OCI-LY7 (cell line): Measurements from ENCODE around the gene PTX4.

ENCODE experiments used
- EZH2phosphoT487 ChIP-seq: fragments of 200-600 bp; sonication (generic); IDR thresholded peaks from 2 replicates; pipeline ENCODE4 v1.6.1; 2018; ENCODE audit warnings: low read depth, borderline replicate concordance, mild to moderate bottlenecking, mixed run types, antibody characterized with exemption, low read length, moderate library complexity, mixed read lengths
- TF ChIP-seq, protein P1 (sequence below): fragments of 200-600 bp; sonication (generic); conservative IDR thresholded peaks from 2 replicates; pipeline ENCODE4 v1.5.1; 2014; ENCODE audit warnings: mild to moderate bottlenecking, antibody characterized with exemption, low read length, moderate library complexity, mixed read lengths

- TF ChIP-seq, protein P1, sequence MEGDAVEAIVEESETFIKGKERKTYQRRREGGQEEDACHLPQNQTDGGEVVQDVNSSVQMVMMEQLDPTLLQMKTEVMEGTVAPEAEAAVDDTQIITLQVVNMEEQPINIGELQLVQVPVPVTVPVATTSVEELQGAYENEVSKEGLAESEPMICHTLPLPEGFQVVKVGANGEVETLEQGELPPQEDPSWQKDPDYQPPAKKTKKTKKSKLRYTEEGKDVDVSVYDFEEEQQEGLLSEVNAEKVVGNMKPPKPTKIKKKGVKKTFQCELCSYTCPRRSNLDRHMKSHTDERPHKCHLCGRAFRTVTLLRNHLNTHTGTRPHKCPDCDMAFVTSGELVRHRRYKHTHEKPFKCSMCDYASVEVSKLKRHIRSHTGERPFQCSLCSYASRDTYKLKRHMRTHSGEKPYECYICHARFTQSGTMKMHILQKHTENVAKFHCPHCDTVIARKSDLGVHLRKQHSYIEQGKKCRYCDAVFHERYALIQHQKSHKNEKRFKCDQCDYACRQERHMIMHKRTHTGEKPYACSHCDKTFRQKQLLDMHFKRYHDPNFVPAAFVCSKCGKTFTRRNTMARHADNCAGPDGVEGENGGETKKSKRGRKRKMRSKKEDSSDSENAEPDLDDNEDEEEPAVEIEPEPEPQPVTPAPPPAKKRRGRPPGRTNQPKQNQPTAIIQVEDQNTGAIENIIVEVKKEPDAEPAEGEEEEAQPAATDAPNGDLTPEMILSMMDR, result no peak
- TF ChIP-seq EZH2phosphoT487, result no peak
Measured at GRCh38 chr16:1535391-1536291, 46.9 kb upstream of the PTX4 start.
